Inflammatory macrophage treated with lipopolysaccharide for 1 hour (primary cell): ENCODE results near the gene LDHA.
"Not testable (repeated sequence)": the region's sequence is repeated elsewhere in the genome, so short reads cannot be mapped to it uniquely, and the experiment has no call there.

Experiments
- DNase-seq, 2 donors: peaks; one replicate each; pipeline ENCODE4 v3.0.0-alpha.2; 2020 to 2022

LDHA gene

GRCh38 chr11:18394928-18395734 lies 768 bp downstream of the LDHA start:
- peak; percentile 4 to 15 for DNase-seq

DNA sequence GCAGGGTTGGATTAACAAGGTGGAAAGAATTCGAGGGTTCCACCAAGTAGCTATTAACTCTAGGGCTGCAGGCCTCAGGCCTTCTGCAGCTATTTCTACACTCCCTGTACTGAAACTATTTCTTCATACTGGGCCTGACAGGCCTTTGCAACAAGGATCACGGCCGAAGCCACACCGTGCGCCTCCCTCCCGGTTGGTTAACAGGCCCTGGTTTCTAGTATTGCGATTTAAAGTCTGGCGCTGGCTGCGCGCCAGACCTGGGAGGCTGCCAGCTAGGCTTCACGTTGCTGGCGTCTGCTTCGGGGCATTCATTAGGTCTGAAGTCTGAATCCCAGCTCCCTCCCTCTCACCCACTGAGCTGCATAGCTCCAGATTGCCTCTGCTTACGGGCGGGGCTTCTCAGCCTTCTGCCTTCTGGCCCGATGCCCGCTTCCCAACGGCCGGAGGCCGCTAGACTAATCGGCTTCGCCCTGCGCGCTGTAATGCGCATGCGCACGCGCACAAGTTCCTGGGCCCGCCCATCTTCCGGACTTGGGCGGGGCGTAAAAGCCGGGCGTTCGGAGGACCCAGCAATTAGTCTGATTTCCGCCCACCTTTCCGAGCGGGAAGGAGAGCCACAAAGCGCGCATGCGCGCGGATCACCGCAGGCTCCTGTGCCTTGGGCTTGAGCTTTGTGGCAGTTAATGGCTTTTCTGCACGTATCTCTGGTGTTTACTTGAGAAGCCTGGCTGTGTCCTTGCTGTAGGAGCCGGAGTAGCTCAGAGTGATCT lies 1.6 kb downstream of the LDHA start:
- DNase-seq = peak; percentile 98 to 99

GRCh38 chr11:18397921-18398320 lies 3.6 kb downstream of the LDHA start:
- DNase-seq = no peak

GRCh38 chr11:18401077-18401476 lies 6.7 kb downstream of the LDHA start:
- DNase-seq = not testable (repeated sequence)

DNA sequence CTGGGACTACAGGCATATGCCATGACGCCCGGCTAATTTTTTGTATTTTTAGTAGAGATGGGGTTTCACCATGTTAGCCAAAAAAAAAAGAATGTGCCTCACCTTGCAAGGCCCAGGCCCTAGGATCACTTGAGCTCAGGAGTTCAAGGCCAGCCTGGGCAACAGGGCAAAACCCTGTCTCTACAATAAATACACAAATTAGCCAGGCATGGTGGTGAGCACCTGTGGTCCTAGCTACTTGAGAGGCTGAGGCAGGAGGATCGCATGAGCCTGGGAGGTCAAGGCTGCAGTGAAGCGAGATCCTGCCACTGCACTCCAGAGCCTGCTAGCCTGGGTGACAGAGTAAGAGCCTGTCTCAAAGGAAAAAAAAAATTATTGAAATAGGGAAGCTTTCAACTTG lies 9.7 kb downstream of the LDHA start:
- no peak for DNase-seq

- DNase-seq = not testable (repeated sequence)
Measured at GRCh38 chr11:18407400-18407799, 13.0 kb downstream of the LDHA start.

- DNase-seq = no peak
Measured at GRCh38 chr11:18408558-18409291, 14.4 kb downstream of the LDHA start.

- DNase-seq = no peak
Measured at GRCh38 chr11:18416459-18416858, 22.1 kb downstream of the LDHA start.

GRCh38 chr11:18419040-18419439 lies 24.7 kb downstream of the LDHA start:
- DNase-seq = no peak

GRCh38 chr11:18420067-18420466 lies 25.7 kb downstream of the LDHA start:
- DNase-seq = no peak

- DNase-seq = no peak
Measured at GRCh38 chr11:18427240-18427639, 32.9 kb downstream of the LDHA start.

DNA sequence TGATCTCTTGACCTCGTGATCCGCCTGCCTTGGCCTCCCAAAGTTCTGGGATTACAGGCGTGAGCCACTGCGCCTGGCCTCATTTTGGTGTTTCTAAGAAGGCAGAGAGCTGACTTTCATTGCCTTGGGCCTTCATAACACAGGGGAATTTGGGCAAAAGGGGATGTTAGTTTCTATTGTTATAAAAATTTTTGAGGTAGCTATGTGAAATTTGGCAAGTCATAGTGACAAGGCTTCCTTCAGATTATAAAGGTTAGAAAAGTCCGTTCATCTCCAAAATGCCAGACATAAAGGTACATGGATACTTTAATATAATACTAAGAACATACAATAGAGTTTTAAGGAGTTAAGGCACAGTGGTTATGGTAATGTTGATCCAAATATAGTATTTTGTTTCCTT lies 35.0 kb downstream of the LDHA start:
- DNase-seq = no peak

- no peak for DNase-seq
Measured at GRCh38 chr11:18438691-18439090, 44.3 kb downstream of the LDHA start.

- DNase-seq = peak; percentile 54 to 67
Measured at GRCh38 chr11:18449251-18449650, 54.9 kb downstream of the LDHA start.

DNA sequence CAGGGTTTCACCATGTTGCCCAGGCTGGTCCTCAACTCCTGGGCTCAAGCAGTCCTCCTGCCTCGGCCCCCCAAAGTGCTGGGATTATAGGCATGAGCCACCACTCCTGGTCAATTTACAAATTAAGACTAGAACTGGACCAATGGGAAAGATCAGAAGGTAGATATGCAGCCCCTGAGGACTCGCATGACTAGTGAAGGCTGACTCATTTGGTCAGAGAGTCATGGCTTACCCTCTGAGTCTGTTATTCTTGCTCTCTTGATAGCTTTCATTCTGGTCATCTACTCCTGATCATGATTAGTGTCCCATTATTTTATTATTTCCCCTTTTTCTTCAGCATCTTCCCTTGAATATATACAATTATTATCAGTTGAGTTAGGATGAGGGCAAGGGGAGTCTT lies 58.6 kb downstream of the LDHA start:
- no peak for DNase-seq

- DNase-seq = no peak
Measured at GRCh38 chr11:18455686-18456372, 61.5 kb downstream of the LDHA start, which contains the start of gene LDHAL6A. Gene LDHAL6A (plus strand): TSS chr11:18455856. CDS start chr11:18456681, 825 bp downstream.

DNA sequence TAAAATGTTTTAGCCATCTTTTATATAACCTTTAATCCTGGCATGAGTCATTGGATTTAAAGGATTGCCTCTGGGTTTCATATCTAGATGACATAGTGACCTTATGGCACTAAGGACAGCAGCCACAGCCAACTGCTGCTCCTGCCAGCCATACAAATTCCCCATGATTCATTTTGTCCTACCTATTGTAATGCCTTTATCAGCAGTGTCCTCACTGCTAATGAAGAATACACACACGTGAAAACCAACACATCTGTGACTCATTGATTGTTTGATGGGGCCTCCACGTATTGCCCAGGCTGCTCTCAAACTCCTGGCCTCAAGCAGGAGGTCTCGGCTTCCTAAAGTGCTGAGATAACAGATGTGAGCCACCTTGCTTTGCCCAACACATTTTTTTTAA lies 63.1 kb downstream of the LDHA start:
- DNase-seq = no peak
